HAP-1 (cell line): ENCODE results near the gene CD37.
"Not testable (repeated sequence)": the region's sequence is repeated elsewhere in the genome, so short reads cannot be mapped to it uniquely, and the experiment has no call there.

Source experiments
- DNase-seq, 2 experiments: peaks; one replicate each; pipeline ENCODE4 v3.0.0-alpha.2; 2016 to 2020; ENCODE audit warnings: low spot score in 2 of 2
- H3K27me3 ChIP-seq: fragments of 250-450 bp; sonication (Bioruptor Pico); 2 replicates; pipeline ENCODE4 v1.5.1; 2020; ENCODE audit warnings: low read depth, mild to moderate bottlenecking, moderate library complexity
- H3K36me3 ChIP-seq: fragments of 250-450 bp; sonication (Bioruptor Pico); replicated peaks from 2 replicates; pipeline ENCODE4 v1.5.1; 2020; ENCODE audit warnings: mild to moderate bottlenecking
- H3K4me1 ChIP-seq: fragments of 250-450 bp; sonication (Bioruptor Pico); 2 replicates; pipeline ENCODE4 v1.5.1; 2020; ENCODE audit warnings: mild to moderate bottlenecking
- H3K4me3 ChIP-seq: fragments of 250-450 bp; sonication (Bioruptor Pico); 2 replicates; pipeline ENCODE4 v1.5.1; 2020; ENCODE audit warnings: mild to moderate bottlenecking, moderate library complexity
- H3K9me3 ChIP-seq: fragments of 250-450 bp; sonication (Bioruptor Pico); 2 replicates; pipeline ENCODE4 v1.5.1; 2020; ENCODE audit warnings: mild to moderate bottlenecking, moderate library complexity
- in situ Hi-C: fragments of 300-500 bp; cut with MboI; formaldehyde crosslinking; loops from 3 replicates; pipeline ENCODE4 v1.14.3; 2020; ENCODE audit warnings: low sequenced_read_pairs, inconsistent platforms, mixed read lengths

CD37 gene

DNA sequence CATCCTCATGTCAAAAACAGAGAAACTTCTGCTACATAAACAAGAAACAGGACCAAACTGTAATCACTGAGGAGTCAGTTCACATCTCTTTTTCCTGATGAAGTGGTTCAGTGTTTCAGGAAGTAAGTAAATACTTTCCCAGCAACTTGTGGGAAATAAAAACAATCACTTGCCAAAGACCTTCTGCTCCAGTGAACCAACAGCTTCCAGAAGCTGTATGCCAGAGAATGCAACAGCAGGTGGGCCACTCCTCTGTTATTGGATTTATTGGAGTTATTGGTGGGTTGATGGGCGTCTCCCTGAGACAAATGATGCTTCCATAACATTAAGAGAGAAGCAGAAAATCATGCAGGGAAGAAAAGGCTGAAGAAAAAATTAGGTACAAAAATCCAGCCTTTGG is 20.1 kb upstream of the CD37 start:
- in situ Hi-C loops: no loop called here
- Histone ChIP-seq H3K9me3 (no peaks in the 10 kb centered on the region), H3K4me1 (no peaks in the 10 kb centered on the region), H3K27me3 (no peaks in the 10 kb centered on the region), H3K4me3 (no peak overlapping the region), H3K36me3 (no peaks in the 10 kb centered on the region)
- no peak for DNase-seq

DNA sequence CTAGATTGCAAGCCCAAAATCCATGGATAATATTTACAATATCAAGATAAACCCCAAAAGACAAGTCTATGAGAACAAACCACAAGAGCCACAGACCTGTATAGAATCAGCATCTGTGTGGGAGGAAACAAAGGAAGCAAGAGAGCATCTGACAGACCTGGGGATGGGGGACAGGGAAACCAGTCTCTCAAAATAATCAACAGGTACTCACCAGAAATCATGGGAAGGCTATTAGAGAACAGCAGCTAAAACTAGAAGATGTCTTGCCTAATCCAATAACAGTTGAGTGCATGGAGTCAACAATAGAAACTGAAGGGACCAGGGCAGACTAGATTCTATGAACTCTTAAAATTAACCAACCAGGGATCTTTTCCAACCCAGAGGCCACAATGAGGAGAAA is 18.9 kb upstream of the CD37 start:
- H3K9me3 ChIP-seq: 0 out of 2 replicates have a peak, but pooled peaks cover 2% of the 10 kb centered on the region
- no peaks in the 10 kb centered on the region for H3K4me1 ChIP-seq
- no peaks in the 10 kb centered on the region for H3K27me3 ChIP-seq
- H3K36me3 ChIP-seq: no peaks in the 10 kb centered on the region
- in situ Hi-C loops: no loop called here
- DNase-seq: no peak
- H3K4me3 ChIP-seq: no peak overlapping the region

DNA sequence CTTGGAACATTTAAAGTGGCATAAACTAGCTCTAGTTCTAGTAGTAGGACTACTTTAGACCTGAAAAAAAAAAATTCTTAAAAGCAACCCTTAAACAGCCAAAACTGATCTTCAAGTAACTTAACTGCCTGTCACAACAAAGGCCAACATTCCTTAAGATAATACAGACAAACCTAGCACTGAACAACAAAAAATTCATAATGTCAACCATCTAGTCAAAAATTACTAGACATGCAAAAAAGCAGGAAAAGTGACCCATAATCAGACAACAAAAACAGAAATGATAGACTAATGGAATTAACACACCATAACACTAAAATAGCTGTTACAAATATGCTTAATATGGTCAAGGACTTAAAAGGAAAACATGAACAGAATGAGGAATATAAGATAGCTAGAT is 16.9 kb upstream of the CD37 start:
- in situ Hi-C loops: no loop called here
- Histone ChIP-seq H3K36me3 (no peaks in the 10 kb centered on the region), H3K4me1 (no peaks in the 10 kb centered on the region), H3K27me3 (no peaks in the 10 kb centered on the region; the same call in 1 of the 2 replicates), H3K9me3 (0 out of 2 replicates have a peak, but pooled peaks cover 7% of the 10 kb centered on the region), H3K4me3 (no peak overlapping the region)
- no peak for DNase-seq

DNA sequence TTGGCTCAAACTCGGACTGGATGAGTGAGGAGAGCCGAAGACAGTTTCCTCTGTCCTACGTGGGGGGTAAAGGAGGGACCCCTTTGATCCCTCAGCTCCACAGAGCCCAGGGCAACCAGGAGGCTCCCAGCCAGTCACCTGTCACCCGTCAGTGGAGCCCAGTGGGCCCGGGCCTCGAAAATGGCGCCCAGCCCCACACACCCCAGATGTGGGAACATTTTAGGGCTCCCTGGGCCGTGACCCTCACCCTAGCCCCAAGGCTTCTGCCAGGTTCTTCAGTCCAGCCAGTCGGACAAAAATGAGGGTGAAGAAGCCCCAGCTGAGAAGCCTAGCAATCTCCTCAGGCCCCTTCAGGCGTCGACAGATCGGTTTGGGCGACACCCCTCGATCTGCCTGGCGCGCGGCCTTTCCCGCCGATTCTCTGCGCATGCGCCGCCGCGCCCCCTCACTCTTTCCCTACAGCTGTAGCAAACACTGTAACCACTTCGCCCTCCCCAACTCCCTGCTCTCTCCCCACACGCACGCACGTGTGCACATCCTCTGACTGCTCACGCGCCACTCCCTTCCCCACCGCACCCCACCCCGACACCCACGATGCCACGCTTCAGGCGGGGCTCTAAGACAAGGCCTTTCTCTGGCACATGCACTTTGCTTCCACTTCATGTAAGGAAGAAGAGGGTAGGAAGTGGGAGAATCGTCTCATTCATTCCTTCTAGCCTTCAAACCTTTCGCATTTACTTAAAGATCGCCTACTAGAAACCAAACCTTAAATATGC is 10.2 kb upstream of the CD37 start, which contains the start of gene SLC6A16:
Gene SLC6A16, minus strand, starts transcription at position 391 of the 776 bp plus-strand sequence. CDS start 13,844 bp downstream, outside the sequence.
- Histone ChIP-seq H3K36me3 (no peaks in the 10 kb centered on the region), H3K9me3 (0 out of 2 replicates have a peak, but pooled peaks cover 7% of the 10 kb centered on the region), H3K4me3 (no peak within 1 kb of the TSS), H3K4me1 (no peaks in the 10 kb centered on the region), H3K27me3 (no peaks in the 10 kb centered on the region; the same call in 1 of the 2 replicates)
- DNase-seq: no peak
- in situ Hi-C loops: no loop called here

DNA sequence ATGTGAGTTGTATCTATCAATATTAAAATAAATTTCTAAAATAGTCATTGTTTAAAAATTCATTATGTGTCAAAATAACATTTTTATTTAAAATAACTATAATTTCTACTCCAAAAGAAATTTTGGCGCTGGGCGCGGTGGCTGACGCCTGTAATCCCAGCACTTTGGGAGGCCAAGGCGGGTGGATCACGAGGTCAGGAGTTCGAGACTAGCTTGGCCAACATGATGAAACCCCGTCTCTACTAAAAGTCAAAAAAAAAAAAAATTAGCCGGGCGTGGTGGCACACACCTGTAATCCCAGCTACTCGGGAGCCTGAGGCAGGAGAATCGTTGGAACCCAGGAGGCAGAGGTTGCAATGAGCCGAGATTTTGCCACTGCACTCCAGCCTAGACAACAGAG is 9.4 kb upstream of the CD37 start:
- H3K9me3 ChIP-seq, H3K4me3 ChIP-seq, H3K36me3 ChIP-seq, H3K27me3 ChIP-seq, in situ Hi-C loops, H3K4me1 ChIP-seq, DNase-seq: not testable (repeated sequence)

DNA sequence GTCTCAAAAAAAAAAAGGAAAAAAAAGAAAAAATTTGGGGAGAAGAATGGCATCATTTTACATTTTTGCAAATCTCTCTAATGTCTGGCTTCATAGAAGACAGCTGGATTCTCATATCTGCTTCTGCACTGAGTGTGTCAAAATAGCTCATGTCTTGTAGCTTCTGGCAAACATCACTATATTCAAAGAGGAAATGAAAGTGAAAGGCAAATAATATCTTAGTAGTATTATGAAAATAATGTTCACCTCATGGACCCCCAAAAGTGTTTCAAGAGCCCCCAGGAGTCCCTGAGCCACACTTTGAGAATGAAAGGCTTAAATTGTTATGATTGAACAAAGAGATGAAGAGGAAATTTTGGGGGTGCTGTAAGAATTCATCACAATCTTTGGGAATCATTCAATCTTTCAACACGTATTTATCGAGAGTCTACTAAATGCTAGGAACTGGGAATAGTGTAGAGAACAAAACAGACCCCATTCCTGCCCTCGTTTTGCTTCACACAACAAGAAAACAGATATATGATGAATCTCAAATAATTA is 9.0 kb upstream of the CD37 start:
- no peak for DNase-seq
- no peaks in the 10 kb centered on the region; the same call in 1 of the 2 replicates for H3K27me3 ChIP-seq
- no peaks in the 10 kb centered on the region for H3K4me1 ChIP-seq
- in situ Hi-C loops: no loop called here
- H3K4me3 ChIP-seq: no peak overlapping the region
- H3K36me3 ChIP-seq: no peaks in the 10 kb centered on the region
- 0 out of 2 replicates have a peak, but pooled peaks cover 5% of the 10 kb centered on the region for H3K9me3 ChIP-seq

DNA sequence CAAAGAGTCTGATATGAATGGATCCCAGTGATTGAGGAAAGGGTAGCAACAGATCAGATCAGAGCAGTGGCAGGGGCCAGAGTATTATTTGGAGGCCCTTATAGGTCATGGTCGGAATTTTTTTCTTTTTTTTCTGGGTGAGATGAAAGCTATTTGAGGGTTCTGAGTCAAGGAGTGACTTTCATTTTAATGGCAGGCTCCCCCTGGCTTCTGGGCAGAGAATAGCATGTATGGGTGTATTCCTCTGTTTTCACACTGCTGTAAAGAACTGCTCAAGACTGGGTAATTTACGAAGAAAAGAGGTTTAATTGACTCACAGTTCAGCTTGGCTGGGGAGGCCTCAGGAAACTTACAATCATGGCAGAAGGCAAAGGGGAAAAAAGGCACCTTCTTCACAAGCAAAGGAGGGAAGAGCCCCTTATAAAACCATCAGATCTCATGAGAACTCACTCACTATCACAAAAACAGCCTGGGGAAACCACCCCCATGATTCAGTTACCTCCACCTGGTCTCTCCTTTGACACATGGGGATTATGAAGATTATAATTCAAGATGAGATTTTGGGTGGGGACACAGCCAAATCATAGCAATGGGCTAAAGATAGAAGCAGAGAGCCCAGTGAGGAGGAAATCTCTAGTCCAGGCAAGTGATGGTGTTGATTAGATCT is 7.2 kb upstream of the CD37 start:
- 0 out of 2 replicates have a peak, but pooled peaks cover 3% of the 10 kb centered on the region for H3K9me3 ChIP-seq
- in situ Hi-C loops: no loop called here
- H3K27me3 ChIP-seq: no peaks in the 10 kb centered on the region; the same call in 1 of the 2 replicates
- no peak overlapping the region for H3K4me3 ChIP-seq
- H3K36me3 ChIP-seq: no peaks in the 10 kb centered on the region
- no peaks in the 10 kb centered on the region for H3K4me1 ChIP-seq
- DNase-seq: peak in 1 of 2 experiments; percentile 50

DNA sequence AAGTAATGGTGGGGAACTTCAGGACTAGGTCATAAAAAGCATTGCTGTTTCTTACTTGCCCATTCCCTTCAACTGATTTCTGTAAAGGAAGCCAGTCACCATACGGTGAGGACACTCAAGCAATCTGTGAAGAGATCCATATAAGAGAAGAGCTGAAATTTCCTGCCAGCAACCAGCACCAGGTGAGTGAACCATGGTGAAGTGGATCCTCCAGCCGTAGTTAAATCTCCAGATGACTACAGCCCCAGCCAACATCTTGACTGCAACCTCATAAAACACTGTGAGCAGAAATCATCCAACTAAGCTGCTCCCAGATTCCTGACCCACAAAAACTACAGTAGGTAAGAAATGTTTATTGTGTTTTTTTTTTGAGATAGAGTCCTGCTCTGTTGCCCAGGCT is 6.5 kb upstream of the CD37 start:
- H3K4me3 ChIP-seq: no peak overlapping the region
- H3K4me1 ChIP-seq: no peaks in the 10 kb centered on the region
- in situ Hi-C loops: no loop called here
- DNase-seq: no peak
- H3K9me3 ChIP-seq: no peaks in the 10 kb centered on the region
- H3K36me3 ChIP-seq: no peaks in the 10 kb centered on the region
- H3K27me3 ChIP-seq: no peaks in the 10 kb centered on the region

DNA sequence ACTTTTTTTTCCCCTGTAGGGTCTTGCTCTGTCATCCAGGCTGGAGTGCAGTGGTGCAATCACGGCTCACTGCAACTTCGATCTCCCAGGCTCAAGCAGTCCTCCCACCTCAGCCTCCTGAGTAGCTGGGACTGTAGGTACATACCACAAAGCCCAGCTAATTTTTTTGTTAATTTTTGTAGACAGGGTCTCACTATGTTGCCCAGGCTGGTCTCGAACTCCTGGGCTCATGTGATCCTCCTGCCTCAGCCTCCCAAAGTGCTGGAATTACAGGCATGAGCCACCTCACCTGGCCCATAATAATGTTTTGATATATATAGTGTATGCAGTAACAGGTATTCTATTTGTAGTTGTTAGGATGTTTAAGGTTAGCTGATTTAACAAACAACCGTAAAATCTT is 4.0 kb upstream of the CD37 start:
- H3K36me3 ChIP-seq, H3K9me3 ChIP-seq, H3K27me3 ChIP-seq, H3K4me1 ChIP-seq, in situ Hi-C loops, H3K4me3 ChIP-seq, DNase-seq: not testable (repeated sequence)

DNA sequence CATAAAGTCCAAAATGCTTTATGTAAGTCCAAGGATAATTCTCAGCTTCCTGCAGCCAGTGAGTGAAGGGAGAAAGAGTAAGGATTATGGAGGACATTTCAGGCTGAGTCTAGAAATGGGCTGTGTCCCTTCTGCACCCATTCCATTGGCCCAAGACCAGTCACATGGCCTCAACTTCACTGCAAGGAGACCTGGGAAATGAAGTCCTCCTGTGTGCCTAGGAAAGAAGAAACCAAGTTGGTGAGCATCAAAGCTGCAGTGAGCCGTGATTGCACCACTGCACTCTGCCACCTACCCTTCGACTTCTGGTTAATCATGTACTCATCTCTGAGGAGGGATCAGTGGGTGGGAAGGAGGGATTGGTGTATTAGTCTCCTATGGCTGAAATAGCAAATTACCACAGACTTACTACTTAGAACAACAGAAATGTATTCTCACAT is 3.6 kb upstream of the CD37 start:
- in situ Hi-C loops: no loop called here
- Histone ChIP-seq H3K4me3 (no peak overlapping the region), H3K4me1 (no peaks in the 10 kb centered on the region), H3K27me3 (no peaks in the 10 kb centered on the region), H3K36me3 (no peaks in the 10 kb centered on the region), H3K9me3 (no peaks in the 10 kb centered on the region)
- peak; percentile 56 to 62 for DNase-seq

DNA sequence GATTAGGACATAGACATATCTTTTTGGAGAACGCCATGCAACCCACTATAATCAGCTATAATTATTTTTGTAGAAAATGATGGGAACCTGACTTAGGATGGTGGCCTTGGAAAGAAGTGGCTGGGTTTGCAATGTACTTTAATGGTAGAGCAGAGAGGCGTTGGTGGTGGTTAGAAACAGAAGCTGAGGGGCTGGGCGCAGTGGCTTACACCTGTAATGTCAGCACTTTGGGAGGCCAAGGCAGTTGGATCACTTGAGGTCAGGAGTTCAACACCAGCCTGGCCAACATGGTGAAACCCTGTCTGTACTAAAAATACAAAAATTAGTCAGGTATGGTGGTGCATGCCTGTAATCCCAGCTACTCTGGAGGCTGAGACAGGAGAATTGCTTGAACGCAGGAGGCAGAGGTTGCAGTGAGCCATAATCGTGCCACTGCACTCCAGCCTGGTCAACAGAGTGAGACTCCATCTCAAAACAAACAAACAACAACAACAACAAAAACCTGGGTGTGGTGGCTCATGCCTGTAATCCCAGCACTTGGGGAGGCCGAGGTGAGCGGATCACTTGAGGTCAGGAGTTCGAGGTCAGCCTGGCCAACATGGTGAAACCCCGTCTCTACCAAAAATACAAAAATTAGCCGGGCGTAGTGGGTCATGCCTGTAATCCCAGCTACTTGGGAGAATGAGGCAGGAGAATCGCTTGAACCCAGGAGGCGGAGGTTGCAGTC is 2.4 kb upstream of the CD37 start:
- in situ Hi-C loops, H3K9me3 ChIP-seq, H3K36me3 ChIP-seq, DNase-seq, H3K27me3 ChIP-seq, H3K4me3 ChIP-seq, H3K4me1 ChIP-seq: not testable (repeated sequence)

DNA sequence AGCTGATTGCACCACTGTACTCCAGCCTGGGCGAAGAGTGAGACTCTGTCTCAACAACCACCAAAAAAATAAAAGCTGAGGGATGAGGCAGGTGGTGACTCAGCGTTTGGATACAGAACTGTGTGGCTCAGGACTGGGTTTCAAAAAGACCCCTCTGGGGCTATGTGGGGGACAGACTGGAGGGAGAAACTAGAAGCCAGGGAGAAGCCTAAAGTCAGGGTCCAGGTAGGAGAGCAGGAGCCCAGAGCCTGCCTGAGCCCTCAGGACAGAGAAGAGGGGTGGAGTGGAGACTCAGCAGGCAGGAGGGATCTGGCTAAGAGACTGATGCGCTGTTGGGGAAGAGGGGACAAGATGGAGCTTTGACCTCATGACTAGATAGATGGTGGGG is 1.8 kb upstream of the CD37 start:
- no peaks in the 10 kb centered on the region for H3K4me1 ChIP-seq

DNA sequence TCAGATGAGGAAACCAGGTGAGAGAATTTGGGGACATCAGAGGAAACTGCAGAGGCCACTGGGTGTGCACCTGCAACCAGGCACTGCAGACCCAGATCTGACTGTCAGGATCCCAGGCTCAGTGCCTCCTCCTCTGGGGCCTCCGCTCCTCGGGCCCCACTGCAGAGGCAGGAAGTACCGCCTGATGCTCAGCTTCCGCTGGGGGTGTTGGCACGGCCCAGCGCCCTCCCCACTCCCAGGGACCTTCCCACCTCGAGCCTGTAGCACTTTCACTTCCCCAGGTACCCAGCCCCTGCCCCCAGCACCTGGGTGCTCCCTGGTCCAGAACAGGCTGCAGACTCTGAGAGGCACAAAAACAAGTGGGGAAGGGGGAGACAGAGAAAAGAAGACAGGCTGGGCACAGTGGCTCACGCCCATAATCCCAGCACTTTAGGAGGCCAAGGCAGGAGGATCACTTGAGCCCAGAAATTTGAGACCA is 1.4 kb upstream of the CD37 start:
- no peaks in the 10 kb centered on the region for H3K4me1 ChIP-seq
- DNase-seq: no peak
- no peaks in the 10 kb centered on the region for H3K36me3 ChIP-seq
- no peak overlapping the region for H3K4me3 ChIP-seq
- H3K9me3 ChIP-seq: no peaks in the 10 kb centered on the region
- in situ Hi-C loops: no loop called here
- no peaks in the 10 kb centered on the region for H3K27me3 ChIP-seq

More for the DNA sequence above, 1.8 kb upstream of the CD37 start:
- in situ Hi-C loops: no loop called here
- H3K27me3 ChIP-seq: no peaks in the 10 kb centered on the region
- H3K9me3 ChIP-seq: no peaks in the 10 kb centered on the region
- no peak for DNase-seq
- no peaks in the 10 kb centered on the region for H3K36me3 ChIP-seq
- H3K4me3 ChIP-seq: no peak overlapping the region
